Cardiac septum (tissue), 1 donor: ENCODE measurements around the gene ALKBH1. TPM values are rescaled to one million over a fixed set of nuclear protein-coding genes. Genes with fewer than 3 reads are reported as not detected.
"Not testable (repeated sequence)": the region's sequence is repeated elsewhere in the genome, so short reads cannot be mapped to it uniquely, and the experiment has no call there.

Source experiments
- DNase-seq: peaks from one replicate; pipeline ENCODE4 v3.0.0-alpha.2; 2020; ENCODE audit warnings: low spot score
- intact Hi-C: fragments of 100-400 bp; cut with DNase I; formaldehyde crosslinking; loops from one replicate; pipeline ENCODE4 v1.14.0; 2022
- long read RNA-seq: library from polyadenylated mRNA; unstranded; transcript quantifications from one replicate; pipeline ENCODE4 v2.0.0, GENCODE V29; 2021
- total RNA-seq: library from RNA; stranded (reverse); fragmentation: NEBNext Ultra II Directional; extraction: Animal tissue kit (Norgen Biotek cat#: 25700); gene quantifications from one replicate; pipeline ENCODE4 v1.2.1, GENCODE V29; 2021
- donor health status: DM: no; HTN: no; CAD: no.

Gene ALKBH1, protein sequence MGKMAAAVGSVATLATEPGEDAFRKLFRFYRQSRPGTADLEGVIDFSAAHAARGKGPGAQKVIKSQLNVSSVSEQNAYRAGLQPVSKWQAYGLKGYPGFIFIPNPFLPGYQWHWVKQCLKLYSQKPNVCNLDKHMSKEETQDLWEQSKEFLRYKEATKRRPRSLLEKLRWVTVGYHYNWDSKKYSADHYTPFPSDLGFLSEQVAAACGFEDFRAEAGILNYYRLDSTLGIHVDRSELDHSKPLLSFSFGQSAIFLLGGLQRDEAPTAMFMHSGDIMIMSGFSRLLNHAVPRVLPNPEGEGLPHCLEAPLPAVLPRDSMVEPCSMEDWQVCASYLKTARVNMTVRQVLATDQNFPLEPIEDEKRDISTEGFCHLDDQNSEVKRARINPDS
- 8.3 TPM for total RNA-seq
- long read RNA-seq, transcript ALKBH1-201 (6 exons, 2,594 nt), result major isoform, 9 of 11 reads
- long read RNA-seq, partial matches to known transcripts, result 1 of 11 reads
- long read RNA-seq, other reads (novel, unspliced or antisense), result 1 of 11 reads

- peak; percentile 94 for DNase-seq
- intact Hi-C loops, result loop anchor here (2.0 to 5.0 kb wide), 2 partner anchors 53 to 251 kb away; partner anchors contain the start of genes AHSA1 and VIPAS39
Measured at GRCh38 chr14:77707724-77708408, at the start of gene ALKBH1, which contains the start of gene SLIRP. ALKBH1 (minus strand) TSS chr14:77708023; CDS start chr14:77708004, 19 bp downstream. SLIRP (plus strand) TSS chr14:77708103; CDS start chr14:77708112, 9 bp downstream.

- no peak for DNase-seq
- intact Hi-C loops, result no loop called here
Measured at GRCh38 chr14:77752799-77753516, 45.1 kb upstream of the ALKBH1 start.

DNA sequence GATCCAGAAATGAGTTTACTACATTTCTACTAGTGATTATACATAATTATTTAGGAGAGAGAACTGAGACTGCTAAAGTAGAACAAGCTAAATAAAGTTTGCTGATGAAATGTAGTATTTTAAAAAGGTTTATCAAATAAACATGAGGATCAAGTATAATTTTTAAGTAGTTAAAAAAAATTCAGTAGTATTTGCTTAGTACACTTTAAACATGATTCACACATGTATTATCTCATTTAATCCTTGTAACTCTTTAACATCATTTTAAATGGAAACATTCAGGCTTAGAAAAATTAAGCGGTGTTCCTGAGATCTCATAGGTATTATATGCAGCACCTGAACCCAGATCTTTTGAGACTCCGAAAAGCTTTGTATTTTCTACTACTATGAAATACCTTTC is 44.4 kb upstream of the ALKBH1 start:
- intact Hi-C loops, result no loop called here
- DNase-seq, result no peak

DNA sequence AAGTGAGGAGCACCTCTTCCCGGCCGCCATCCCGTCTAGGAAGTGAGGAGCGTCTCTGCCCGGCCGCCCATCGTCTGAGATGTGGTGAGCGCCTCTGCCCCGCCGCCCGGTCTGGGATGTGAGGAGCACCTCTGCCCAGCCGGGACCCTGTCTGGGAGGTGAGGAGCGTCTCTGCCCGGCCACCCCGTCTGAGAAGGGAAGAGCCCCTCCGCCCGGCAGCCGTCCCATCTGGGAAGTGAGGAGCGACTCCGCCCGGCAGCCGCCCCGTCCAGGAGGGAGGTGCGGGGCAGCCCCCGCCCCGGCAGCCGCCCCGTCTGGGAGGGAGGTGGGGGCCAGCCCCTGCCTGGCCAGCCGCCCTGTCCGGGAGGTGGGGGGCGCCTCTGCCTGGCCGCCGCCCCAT is 39.6 kb upstream of the ALKBH1 start:
- DNase-seq, intact Hi-C loops: not testable (repeated sequence)

DNA sequence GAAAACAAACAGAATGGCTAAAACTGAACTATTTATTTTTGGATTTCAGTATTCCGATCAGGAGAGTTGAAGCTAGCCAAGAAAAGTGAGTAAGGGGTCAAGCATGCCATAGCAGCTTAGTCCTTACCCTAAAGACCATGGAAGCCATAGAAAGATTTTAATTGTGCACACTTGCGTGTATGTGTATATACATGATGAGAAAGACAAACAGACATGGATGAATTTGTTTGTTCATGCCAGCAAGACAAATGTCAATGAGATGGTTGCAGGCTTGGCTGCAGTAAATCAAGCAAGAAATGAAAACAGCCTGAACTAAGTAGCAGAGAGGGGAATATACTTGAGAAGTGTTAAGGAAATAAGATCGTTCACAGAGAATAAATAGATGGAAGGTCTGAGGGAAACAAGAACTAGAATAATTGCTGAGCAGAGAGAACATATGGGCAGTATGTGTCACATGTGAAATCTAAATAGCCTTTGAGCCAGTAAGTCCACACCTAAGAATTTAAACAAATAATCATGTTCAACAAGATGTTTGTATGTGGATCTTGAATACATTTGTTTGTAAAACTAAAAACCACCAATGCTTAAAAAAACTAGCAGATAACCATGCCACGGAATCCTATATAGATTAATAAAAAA is 38.4 kb upstream of the ALKBH1 start:
- DNase-seq, result no peak
- intact Hi-C loops, result no loop called here

DNA sequence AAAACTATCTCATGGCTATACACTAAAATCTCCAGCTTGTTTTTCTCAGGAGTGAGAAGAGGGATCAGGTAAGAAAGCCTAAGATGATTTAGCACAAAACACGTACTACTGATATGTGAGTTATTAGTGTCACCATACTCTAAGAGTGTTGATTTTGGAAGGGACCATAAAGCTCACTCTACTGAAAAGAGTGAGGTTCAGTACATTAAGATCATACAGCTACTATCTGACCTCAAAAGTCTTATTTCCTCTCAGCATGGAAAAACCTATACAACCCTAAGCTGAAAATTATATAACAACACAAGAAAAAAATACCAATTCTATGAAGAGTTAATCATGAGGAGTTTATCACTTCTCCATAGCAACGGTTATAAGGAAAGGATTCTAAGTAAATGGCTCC is 33.6 kb upstream of the ALKBH1 start:
- intact Hi-C loops, result no loop called here
- no peak for DNase-seq

GRCh38 chr14:77738559-77739250 is 30.9 kb upstream of the ALKBH1 start:
- no peak for DNase-seq
- intact Hi-C loops, result no loop called here

DNA sequence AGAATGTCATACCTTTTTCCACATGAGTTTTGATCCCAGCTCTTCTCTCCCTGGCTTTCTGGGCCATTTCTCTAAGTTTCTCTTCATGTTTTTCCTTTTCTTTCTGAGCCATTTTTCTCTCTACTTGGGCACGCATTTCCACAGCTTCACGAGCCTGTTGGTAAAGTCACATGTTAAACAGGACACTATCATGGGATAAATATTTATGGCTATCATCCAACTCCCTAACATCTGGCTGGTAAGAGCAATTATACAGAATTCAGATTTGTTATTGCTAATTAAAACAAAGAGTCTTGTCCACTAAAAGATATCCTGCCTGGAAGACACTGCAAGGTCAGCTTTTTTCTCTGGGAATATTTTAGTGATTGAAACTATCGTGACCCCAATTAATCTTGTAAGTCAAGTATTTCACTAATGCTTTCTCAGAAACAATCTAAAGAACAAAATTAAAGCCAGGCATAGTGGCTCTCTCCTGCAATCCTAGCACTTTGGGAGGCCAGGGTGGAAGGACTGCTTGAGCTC is 23.2 kb upstream of the ALKBH1 start:
- DNase-seq, result no peak
- intact Hi-C loops, result no loop called here

DNA sequence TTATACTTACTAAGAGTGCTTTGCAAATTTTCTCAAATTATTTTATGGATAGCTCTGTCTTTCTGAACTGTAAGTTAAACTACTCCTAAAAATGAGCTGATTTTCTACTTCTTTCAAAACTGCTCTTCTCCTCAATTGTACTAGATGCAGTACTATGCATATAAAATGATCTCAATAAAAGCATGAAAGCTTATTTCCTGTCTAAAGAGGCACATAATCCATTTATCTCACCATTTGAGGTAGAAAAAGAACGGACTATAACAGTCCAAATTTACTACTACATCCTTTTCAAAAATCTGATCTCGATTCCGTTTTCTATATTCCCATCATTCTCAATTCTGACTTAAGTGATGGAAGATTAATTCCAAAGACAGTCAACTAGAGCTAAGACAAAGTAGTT is 14.5 kb upstream of the ALKBH1 start:
- intact Hi-C loops, result no loop called here

GRCh38 chr14:77721437-77721836 is 13.6 kb upstream of the ALKBH1 start:
- intact Hi-C loops, result no loop called here
- DNase-seq, result no peak

More for the DNA sequence above, 14.5 kb upstream of the ALKBH1 start:
- DNase-seq, result no peak

- DNase-seq, result no peak
- intact Hi-C loops, result no loop called here
Measured at GRCh38 chr14:77717608-77718305, 9.9 kb upstream of the ALKBH1 start.

- intact Hi-C loops, result no loop called here
Measured at GRCh38 chr14:77714926-77715325, 7.1 kb upstream of the ALKBH1 start.

DNA sequence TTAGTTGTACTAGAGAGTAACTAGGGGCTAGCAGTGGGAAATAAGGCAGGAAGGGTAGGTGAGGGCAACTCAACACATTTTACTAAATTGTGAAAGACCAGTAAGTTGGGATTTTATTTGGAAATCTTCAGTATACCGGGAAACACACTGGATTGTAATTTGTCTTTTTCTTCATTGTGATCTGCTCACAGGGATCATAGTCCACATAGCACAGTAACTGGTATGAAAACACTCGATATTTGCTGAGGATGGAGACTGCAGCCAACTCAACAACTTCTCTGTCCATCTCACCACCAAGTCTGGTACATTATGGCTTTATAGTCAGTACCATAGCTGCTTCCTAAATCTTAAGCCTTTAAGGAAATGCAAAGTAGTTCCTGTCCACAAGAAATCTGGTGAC is 2.5 kb upstream of the ALKBH1 start:
- intact Hi-C loops, result no loop called here
- DNase-seq, result no peak

More at GRCh38 chr14:77714926-77715325, 7.1 kb upstream of the ALKBH1 start:
- no peak for DNase-seq

DNA sequence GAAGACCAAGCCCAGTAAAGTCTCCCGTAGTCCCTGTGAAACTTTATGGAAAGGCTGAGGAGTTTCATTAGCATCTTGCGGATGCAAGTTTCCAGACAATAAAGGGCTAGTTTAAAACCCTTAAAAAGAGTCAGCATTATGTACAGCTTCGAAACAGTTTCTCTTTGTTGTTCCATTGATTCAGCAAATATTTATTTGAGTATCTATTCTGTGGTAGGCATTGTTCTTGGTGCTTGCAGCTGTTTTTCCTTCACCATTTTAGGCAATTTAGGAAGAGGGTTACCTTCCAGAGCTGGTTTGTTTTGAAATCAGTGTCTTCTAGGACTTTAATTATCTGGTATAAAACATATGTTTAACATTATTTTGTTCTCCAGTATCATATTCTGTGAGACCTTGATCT is 1.6 kb upstream of the ALKBH1 start:
- DNase-seq, result no peak
- intact Hi-C loops, result loop anchor here (5.0 kb wide), 1 partner anchor 252 kb away; the partner anchor contains the start of genes AHSA1 and VIPAS39

GRCh38 chr14:77708749-77709148 is 926 bp upstream of the ALKBH1 start:
- intact Hi-C loops, result loop anchor here (5.0 kb wide), 1 partner anchor 251 kb away; the partner anchor contains the start of genes AHSA1 and VIPAS39

DNA sequence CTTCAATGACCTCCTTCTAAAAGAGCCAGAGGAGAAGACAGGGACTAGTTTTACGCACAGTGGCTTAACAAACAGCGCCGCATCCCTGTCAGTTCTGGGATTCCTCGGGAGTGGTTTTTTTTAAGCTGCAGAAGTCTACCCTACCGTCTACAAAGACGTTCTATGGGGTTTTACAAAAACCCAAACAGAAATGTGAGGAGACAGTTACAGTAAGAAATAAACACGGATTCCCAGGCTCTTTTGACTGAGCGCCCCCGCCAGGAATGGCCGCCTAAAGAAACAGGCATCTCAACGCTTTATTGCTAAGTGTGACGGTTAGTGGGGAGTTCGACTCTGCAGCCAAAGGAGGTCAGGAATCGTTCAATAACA is 484 bp downstream of the ALKBH1 start:
- intact Hi-C loops, result loop anchor here (2.0 to 5.0 kb wide), 2 partner anchors 53 to 250 kb away; partner anchors contain the start of genes AHSA1 and VIPAS39
- DNase-seq, result no peak

More at GRCh38 chr14:77708749-77709148, 926 bp upstream of the ALKBH1 start:
- DNase-seq, result no peak

DNA sequence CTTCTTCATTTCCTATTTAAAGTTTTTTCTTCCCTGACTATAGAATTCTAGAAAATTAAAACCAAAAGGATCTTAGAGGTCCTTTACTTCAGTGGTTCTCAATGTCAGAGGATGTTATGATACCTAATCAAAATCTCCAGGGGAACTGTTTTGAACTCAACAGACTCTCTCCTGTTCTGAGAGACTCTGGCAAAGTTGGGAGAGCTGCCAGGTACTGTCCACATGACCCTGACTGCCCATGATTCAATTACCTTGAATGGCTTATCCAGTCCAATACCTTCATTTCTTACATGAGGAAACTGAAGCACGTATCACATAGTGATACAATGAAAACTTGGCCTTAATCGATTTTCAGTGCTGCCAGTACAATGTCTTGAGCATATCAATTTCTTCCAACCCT is 16.6 kb downstream of the ALKBH1 start:
- DNase-seq, result no peak
- intact Hi-C loops, result no loop called here

- DNase-seq, result no peak
- intact Hi-C loops, result no loop called here
Measured at GRCh38 chr14:77682158-77682553, 25.7 kb downstream of the ALKBH1 start.
